ENCODE results near the gene ANO8.

The ANO8 gene

DNA sequence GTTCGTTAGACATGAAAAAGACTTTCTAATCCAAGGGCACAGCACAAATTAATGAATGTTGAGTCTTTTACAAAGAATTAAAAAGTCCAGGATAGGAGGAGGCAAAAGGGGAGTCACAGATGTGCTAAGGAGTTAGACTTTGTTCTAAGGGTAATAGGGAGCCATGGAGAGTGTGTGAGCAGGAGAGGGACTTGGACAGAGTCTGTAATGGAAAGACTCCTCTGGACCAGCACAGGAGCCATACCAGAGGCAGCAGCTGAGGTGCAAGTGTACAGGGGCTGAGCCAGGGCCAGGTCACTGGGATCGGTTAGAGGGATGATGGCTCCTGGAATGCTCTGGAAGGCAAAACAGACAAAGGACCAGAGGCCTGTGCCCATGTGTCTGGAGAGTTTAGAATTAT lies 13.2 kb upstream of the ANO8 start:
- DNase-seq (ENCODE audit: low spot score): no peak

DNA sequence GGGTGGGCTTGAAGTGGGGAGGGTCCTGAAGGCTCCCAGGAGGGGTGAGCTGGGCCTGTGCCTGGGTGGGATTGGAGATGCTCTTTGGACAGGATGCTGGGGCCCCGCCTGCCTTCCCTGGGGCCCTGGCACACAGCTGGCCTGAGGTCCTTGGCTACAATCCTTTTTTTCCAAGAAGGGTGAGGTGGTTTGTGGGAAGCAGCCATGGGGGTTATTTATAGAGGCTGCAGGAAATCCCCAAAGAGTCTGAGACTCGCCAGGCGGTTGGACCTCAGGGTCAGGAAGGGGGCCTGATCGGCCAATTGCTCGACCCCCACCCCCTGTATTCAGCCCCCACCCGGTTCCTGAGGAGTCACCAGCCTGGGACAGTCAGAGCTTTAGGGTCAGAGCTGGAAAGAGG lies 12.7 kb upstream of the ANO8 start:
- DNase-seq (ENCODE audit: low spot score): no peak

DNA sequence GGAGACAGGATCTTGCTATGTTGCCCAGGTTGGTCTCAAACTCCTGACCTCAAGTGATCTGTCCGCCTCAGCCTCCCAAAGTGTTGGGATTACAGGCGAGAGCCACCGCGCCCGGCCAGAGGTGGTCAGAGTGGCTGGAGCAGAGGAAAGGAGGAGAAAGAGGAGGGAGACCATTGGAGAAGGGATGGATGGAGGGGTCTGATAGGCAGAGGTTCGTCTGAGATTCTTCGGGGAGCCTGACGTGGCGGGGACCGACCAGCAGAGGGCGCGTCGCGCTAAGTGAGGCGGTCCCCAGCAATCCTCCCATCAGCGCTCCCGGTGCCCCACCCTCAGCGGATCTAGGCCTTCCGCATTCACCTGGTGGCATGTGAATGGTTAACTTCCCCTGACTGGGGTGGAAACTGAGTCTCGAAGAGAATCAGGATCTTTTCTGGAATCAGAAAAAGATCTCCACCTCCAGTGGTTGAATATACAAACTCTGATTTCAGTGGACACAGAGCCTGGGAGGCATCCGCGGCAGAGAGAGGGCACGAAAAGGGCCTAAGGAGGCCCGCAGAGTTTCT lies 11.5 kb upstream of the ANO8 start:
- DNase-seq (ENCODE audit: low spot score): peak; percentile 77

DNA sequence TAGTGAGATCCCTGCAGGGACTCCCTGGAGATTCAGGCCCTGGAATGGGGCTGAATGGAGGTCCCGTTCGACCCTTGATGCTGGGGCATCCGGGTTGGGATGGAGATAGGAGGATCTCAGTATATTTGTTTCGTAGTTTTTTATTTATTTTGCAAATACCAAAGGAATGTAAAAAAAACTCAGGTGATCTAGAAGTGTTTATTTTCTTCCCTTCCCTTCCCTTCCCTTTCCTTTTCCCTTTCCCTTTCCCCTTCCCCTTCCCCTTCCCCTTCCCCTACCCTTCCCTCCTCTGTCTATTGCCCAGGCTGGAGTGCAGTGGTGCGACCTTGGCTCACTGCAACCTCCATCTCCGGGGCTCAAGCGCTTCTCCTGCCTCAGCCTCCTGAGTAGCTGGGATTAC lies 7.2 kb upstream of the ANO8 start:
- no peak for DNase-seq (ENCODE audit: low spot score)

DNA sequence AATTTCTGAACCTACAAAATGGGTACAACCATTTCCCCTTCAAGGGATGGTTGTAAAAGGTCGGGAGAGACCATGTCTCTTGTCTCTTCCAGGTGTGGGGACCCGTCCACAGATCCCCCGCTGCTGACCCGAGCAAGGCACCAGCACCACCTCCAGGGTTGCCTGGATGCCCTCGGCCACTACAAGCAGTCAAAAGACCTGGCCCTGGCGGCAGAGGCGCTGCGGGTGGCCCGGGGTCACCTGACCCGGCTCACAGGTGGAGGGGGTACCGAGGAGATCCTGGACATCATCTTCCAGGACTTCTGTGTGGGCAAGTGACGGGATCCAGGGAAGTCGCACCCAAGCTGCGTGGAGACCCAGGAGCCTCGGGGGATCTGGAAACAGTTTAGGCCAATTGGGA lies 6.7 kb upstream of the ANO8 start:
- DNase-seq (ENCODE audit: low spot score): no peak

DNA sequence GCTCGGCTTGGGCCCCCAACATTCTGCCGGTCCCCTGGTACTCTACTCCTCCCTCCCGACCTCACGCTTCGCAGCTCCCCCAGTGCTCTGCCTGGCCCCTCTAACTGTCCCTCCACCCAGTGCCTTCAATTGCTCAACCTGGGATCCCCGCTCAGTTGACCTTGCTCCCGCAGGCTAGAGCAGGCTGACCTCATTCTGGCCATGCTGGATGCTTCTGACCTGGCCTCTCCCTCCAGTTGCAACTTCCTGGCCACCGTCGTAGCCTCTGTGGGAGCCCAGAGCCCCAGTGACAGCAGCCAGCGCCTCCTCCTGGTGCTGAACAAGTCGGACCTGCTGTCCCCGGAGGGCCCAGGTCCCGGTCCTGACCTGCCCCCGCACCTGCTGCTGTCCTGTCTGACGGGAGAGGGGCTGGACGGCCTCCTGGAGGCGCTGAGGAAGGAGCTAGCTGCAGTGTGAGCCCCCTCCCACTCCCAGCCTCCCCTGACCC lies 6.3 kb upstream of the ANO8 start:
- no peak for DNase-seq (ENCODE audit: low spot score)

DNA sequence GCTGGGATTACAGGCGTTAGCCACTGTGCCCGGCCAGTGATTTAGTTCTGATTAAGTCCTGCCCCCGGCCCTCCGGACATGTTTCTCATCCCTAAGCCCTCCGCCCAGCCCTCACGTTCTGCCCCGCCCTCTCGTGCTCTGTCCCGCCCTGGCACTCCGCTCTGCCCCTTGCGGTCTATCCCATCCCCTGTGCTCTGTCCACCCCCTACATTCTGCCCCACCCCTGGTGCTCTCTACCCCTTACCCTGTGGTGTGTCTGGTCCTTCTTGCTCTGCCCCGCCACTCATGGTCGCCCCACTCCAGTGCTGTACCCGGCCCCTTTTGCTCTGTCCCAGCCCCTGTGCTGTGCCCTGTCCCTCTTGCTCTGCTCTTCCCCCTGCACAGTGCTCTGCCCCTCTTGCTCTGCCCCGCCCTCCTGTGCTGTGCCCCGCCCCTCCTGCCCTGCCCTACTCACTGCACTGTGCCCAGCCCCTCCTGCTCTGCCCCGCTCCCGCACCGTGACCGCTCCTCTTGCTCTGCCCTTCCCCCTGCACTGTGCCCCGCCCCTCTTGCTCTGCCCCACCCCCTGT lies 5.7 kb upstream of the ANO8 start:
- DNase-seq (ENCODE audit: low spot score): no peak

DNA sequence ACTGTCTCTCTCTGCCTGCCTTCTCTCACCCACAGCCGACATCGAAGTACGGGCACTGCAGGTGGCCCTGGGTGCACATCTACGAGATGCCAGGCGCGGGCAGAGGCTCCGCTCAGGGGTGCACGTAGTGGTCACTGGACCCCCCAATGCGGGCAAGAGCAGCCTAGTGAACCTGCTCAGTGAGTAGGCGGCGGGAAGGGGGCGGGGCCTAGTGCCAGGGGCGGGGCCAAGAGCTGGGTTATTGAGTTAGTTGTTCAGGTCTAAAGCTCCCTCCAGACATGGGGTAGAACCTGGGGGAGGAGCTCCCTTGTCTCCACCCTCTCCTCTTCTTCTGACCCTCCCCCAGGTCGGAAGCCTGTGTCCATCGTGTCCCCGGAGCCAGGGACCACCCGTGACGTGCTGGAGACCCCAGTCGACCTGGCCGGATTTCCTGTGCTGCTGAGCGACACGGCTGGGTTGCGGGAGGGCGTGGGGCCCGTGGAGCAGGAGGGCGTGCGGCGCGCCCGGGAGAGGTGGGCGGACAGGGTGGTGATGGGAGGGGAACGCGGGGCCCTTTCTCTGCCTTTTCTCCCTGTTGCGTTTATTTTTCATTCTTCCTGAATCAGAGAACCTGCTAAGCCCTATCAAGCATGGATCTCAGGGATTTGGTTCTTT lies 4.6 kb upstream of the ANO8 start:
- no peak for DNase-seq (ENCODE audit: low spot score)

DNA sequence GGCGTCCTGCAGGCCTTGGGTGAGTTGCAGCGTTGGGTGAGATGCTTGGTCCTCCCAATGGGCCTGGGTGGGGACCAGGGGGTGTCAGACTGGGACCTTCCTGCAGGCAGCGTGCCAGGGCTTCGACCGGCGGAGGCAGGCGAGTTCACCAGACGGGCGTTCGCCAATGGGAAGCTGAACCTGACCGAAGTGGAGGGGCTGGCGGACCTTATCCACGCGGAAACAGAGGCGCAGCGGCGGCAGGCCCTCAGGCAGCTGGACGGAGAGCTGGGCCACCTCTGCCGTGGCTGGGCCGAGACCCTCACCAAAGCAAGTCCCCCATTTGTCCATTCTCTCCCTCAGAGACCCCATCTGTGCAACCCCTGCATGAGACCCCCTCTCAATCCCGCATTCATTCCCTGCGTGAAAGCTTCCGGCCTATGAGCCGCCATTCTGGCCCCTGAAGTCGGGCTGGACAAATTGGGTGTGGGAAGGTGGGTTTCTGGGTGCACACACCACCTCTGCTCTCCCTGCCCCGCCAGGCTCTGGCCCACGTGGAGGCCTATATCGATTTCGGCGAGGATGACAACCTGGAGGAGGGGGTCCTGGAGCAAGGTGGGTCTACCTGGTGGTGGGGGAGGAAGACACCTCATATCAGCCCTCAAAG lies 3.9 kb upstream of the ANO8 start:
- no peak for DNase-seq (ENCODE audit: low spot score)

DNA sequence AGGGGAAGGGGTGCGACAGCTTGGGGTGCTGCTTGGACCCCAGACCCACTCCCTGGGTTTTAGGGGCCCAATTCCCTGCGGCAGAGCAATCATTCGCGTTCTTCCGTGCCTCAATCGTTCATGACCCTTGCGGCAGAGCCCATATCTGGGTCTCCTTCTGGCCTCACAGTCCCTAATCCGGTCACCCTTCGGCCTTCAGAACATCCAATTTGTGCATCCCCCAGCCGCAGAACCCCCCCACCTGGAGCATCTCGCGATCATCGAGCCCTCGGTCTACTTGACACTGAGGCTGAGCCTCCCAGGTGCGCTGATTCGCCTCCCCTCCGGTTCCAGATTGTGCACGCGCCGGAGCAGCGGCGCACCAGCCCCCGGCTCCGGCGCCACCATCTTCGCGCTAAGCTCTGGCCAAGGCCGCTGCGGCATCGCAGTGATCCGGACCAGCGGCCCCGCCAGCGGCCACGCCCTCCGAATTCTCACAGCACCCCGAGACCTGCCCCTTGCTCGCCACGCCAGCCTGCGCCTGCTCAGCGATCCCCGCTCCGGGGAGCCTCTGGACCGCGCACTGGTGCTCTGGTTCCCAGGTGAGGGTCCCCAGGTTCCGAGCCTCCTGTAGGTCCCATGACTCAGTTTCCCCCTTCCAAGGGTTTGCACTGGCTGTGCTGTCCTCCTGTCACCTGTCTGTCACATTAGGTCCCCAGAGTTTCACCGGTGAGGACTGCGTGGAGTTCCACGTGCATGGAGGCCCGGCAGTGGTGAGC lies 3.2 kb upstream of the ANO8 start:
- DNase-seq (ENCODE audit: low spot score): peak; percentile 21

DNA sequence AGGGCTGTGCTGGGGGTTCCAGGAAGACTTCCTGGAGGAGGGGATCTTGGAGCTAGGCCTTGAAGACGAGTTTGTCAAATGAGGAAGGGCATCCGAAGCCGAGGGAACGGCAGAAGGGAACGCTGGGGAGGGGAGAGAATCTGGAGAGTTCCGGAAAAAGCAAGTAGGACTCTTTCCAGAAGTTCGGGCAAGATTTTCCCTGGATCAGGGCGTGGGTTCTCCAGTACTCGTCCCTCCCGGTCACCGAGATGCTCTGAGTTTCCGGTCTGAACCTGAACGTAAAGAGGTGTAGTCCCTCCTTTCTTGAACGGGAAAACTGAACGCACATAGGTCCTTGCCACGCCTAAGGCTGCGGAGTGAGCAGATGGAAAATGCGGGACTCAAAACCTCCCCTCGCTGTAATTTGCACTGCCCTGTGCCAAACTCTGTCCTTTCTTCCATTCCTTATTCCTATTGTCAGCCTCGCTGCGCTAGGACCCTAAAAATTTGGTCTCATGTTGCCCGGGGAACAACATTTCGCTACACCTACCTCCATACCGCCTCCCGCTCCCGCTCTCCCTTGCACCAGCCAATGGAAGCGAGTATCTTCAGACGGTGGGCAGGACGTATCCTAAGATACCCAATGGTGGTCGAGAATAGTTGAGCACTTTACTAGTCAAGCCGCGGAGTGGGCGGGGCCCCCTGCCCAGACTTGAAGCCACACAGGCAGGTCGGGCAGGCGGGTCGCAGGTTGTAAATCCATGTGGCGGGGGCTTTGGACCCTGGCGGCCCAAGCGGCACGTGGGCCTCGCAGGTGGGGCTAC lies 2.4 kb upstream of the ANO8 start, which contains the start of gene GTPBP3:
Gene GTPBP3, plus strand, starts transcription at position 682 of the 803 bp plus-strand sequence. Its CDS starts 59 bp downstream, at position 741.
- DNase-seq (ENCODE audit: low spot score): peak; percentile 99

DNA sequence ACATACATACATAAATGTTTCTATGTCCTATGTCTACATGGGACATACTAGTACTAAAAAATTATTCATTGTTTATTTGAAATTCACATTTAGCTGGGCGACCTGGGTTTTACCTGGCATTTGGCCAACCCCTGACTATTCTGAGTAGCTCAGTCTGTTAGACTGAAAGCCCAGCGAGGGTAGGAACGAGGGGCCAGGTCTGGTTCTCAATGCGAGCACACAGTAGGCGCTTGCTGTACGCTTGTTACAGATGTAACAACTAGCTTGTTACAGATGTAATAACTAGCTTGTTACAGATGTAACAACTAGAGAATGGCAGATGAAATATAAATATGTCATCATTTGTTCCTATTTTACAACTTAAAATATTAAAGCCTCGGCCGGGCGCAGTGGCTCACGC lies 920 bp upstream of the ANO8 start:
- no peak for DNase-seq (ENCODE audit: low spot score)

DNA sequence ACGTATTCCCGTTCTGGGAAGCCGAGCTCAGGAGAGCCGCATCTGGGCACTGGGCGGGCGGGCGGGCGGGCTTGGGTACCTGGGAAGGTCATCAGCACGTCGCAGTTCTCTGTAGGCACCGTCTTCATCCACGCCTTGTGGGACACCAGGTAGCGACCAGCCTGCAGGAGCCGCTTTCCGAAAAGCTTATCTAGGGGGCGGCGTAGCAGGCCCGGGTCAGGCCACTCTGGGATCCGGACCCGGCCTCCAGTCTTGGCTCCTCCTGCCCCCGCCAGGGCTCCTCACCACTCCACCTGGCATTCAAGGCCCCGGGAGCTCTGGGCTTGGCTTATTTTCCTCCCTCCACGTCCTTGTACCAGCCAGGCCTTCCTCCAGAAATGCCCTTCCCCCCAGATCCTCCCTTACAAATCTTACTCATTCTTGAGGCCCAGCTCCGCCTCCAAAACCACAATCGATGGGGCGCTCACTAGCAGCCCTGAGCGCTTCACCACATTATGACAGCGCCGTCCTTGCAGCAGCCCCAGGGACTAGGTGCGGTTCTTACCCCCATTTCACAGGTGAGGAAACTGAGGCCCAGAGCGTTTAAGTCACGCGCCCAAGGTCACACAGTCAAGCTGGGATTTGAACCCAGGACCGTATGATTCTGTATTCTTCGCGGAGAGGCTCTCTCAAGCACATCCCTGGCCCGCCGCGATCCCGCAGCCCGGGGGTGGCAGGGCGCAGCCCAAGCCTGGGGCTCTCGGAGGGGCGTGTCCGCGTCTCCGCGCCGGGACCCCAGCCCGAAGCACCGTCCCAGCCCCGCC lies 843 bp downstream of the ANO8 start:
- DNase-seq (ENCODE audit: low spot score): peak; percentile 86

DNA sequence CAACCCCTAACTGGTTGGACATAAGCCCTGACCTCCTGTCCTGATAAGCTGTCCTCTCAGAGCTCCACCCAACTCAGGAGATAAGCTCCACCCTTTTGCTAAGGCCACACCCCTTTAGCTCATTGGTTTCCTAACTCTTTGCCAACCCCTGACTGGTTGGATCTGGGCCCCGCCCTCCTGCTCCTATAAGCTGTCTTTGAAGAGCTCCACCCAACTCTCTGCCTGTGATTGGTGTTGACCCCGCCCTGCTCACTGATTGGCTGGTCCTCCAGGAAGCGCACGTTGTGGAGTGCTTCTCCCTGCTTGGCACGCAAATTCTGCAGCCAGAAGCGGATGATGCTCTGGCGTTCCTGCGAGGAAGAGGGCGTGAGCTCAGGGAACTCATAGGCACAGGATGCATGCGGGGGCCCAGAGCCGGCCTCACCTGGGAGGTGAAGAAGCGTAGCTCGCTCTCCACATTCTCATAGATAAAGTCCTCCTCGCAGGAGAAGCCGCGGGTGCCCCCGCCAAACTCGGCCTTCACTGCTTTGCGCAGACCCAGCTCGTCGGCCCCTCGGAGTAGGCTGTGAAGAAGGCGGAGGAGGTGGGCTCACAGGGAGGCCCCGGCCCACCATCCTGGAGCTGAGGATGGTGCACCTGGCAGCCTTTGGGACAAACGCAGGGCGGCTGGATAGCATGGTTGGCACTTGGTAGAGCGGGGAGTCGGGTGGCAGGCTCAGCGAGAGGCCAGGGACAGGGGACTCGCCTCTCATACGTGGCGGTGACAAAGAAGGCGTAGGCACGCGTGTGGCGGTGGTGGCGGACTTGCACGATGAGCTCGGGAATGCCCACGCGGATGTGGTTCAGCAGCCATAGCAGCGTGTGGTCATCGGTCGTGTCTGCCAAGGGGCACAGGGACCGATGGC lies 1.7 kb downstream of the ANO8 start:
- no peak for DNase-seq (ENCODE audit: low spot score)

DNA sequence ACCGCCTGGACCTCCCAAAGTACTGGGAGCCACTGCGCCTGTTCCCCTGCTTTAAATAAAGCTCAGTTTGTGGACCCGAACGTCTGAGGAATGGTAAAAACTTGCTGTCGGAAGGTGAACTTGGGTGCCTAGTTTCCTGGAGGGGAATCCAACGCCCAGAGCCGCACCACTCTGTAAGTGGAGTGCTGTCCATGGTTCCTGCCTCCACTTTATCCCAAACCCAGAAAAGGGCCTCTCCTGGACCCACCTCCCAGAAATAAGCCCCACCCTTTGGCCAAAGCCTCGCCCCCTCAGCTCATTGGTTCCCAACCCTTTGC lies 2.3 kb downstream of the ANO8 start:
- DNase-seq (ENCODE audit: low spot score): no peak

DNA sequence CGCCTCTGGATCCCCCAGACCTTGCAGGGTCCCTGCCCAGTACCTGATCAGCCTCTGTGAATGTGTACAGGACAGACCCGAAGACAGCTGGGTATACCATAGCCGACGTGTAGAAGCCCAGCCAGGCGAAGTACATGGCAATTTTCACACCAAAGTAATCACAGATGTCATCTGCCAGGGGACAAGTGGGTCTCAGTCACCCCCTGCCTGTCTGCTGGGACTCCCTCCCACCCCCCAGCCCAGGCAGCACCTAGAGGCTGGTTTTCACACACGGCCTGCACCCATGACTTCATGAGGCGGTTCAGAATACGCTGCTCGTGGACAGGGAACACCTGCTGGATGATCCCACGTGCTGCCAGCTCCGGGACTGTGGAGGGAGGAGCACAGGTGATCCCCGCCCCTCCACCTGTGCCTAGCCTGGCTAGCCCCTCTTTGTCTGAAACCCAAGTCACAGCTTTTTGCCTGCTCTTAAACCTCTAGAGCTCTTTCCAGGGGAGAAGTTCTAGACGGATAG lies 3.6 kb downstream of the ANO8 start:
- DNase-seq (ENCODE audit: low spot score): no peak

DNA sequence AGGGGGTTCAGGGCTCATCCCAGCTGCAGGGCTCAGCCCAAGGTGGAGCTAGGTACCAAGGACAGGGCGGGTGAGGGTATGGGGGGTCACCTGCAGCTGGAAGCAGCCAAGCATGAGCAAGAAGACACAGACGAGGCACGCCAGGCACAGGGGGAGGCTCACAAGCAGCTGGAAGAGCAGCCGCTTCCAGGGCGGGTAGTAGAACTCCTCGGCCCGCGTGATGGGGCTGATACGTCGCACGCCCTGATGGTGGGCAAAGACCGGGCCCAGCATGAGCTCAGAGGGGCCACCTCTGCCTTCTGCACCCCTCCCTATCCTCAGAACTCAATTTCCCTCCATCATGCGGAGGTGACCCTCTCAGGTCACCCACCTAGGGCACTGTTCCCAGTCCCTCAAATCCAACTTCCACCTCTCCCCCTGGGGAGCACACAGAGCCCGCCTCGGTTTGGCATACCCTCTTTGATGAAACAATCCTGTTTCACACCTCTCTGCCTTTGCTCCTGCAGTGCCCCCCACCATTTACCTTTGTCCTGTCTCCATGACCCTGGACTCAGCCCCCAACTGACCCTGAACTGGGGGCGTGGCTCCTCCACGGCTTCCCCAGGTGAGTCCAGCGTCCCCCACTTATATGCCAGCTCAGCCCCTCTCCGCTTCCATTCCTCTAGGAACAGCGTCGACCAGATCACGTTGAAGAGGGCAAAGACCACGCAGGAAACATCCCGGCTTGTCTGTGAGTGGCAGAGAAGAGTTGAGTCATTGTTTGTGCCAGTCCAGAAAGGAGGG lies 4.2 kb downstream of the ANO8 start:
- no peak for DNase-seq (ENCODE audit: low spot score)

DNA sequence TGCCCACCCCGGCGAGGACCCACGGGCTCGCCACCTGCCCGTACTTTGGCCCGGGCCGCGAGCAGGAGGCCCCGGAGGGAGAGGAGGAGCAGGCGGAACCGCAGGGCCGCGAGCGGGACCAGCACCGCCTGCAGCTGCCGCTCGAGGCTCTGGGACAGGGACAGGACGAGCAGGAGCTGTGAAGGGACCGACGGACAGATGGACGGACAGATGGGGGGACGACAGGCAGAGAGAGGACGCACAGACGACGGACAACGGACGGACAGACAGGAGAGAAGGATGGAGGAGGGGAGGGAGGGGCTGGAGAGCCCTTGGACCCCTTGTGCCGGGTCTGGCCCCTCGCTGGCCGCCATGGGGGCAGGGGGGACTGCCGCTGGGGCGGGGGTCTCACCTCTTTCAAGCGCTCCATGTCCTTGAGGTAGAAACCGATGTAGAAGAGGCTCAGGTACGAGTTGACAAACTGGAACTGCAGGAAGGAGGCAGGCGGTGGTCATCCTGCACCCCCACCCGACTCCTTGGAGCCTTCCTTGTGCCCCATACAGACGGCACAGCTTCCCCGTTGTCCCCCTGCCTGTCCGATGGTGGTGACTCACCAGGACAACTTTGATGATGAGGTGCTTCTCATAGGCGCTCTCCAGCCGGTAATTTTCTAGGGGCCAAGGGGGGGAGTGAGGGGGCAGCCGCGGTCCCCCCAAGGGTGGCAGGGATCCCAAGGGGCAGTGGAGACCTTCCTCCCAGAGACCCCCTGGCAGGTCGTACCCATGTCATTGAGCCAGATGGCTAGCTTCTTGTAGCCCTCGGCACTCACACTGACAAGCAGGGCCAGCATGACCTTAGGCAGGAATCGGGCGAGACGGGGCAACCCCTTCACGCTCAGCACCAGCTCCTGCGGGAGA lies 5.0 kb downstream of the ANO8 start:
- DNase-seq (ENCODE audit: low spot score): no peak
